HepG2 (cell line): ENCODE measurements around the gene NCOA6. TPM values are rescaled to one million over a fixed set of nuclear protein-coding genes. Genes with fewer than 3 reads are reported as not detected.

Experiments
- EED ChIP-seq: sonication (generic); formaldehyde crosslinking; IDR thresholded peaks from 2 replicates; pipeline ENCODE4 v1.5.0; 2020; ENCODE audit warnings: mild to moderate bottlenecking, missing genetic modification reagents
- GATAD1 ChIP-seq: IDR thresholded peaks from 2 replicates; pipeline ENCODE4 v1.6.1; 2016; ENCODE audit warnings: missing genetic modification reagents, missing compliant biosample characterization
- HMGA1 ChIP-seq: sonication (generic); formaldehyde crosslinking; conservative IDR thresholded peaks from 2 replicates; pipeline ENCODE4 v1.4.0; 2020; ENCODE audit warnings: missing genetic modification reagents
- IKZF1 ChIP-seq: fragments of 450-650 bp; IDR thresholded peaks from 2 replicates; pipeline ENCODE4 v1.7.1; 2016
- ISX ChIP-seq: sonication (generic); formaldehyde crosslinking; conservative IDR thresholded peaks from 2 replicates; pipeline ENCODE4 v1.5.0; 2020; ENCODE audit warnings: missing genetic modification reagents
- MAFK ChIP-seq, 2 experiments: IDR thresholded peaks in 1 of 2; conservative IDR thresholded peaks in 1 of 2; 2 replicates each; pipeline ENCODE4 v1.6.1; 2011; ENCODE audit warnings: improper control_type of control experiment in 2 of 2, low read length in 2 of 2
- MATR3 ChIP-seq: sonication (generic); formaldehyde crosslinking; IDR thresholded peaks from 2 replicates; pipeline ENCODE4 v1.4.0; 2020; ENCODE audit warnings: missing genetic modification reagents
- MED1 ChIP-seq: sonication (generic); formaldehyde crosslinking; IDR thresholded peaks from 2 replicates; pipeline ENCODE4 v1.4.0; 2020; ENCODE audit warnings: missing genetic modification reagents
- MEIS2 ChIP-seq: sonication (generic); formaldehyde crosslinking; IDR thresholded peaks from 2 replicates; pipeline ENCODE4 v1.9.0; 2021; ENCODE audit warnings: mild to moderate bottlenecking, missing genetic modification reagents
- MYNN ChIP-seq: sonication (generic); formaldehyde crosslinking; IDR thresholded peaks from 2 replicates; pipeline ENCODE4 v1.4.0; 2020; ENCODE audit warnings: mild to moderate bottlenecking, low read depth, missing genetic modification reagents
- NFYB ChIP-seq: sonication (generic); formaldehyde crosslinking; IDR thresholded peaks from 2 replicates; pipeline ENCODE4 v1.4.0; 2020; ENCODE audit warnings: missing genetic modification reagents
- RFX5 ChIP-seq: IDR thresholded peaks from 2 replicates; pipeline ENCODE4 v1.6.1; 2011; ENCODE audit warnings: low read depth, low read length, improper control_type of control experiment
- SIX1 ChIP-seq: sonication (generic); formaldehyde crosslinking; IDR thresholded peaks from 2 replicates; pipeline ENCODE4 v1.4.0; 2020; ENCODE audit warnings: missing genetic modification reagents, borderline replicate concordance
- XRCC5 ChIP-seq: fragments of 200-400 bp; formaldehyde crosslinking; optimal IDR thresholded peaks from 2 replicates; pipeline ENCODE3; 2017; ENCODE audit warnings: mild to moderate bottlenecking, low read length
- ZFYVE20 ChIP-seq: sonication (generic); formaldehyde crosslinking; IDR thresholded peaks from 2 replicates; pipeline ENCODE4 v1.8.0; 2023; ENCODE audit warnings: low read depth, mild to moderate bottlenecking, moderate library complexity, missing genetic modification reagents, borderline replicate concordance
- ZNF121 ChIP-seq: sonication (generic); formaldehyde crosslinking; IDR thresholded peaks from 2 replicates; pipeline ENCODE4 v1.5.0; 2020; ENCODE audit warnings: mild to moderate bottlenecking, missing genetic modification reagents
- ZNF230 ChIP-seq: sonication (generic); formaldehyde crosslinking; IDR thresholded peaks from 2 replicates; pipeline ENCODE4 v1.4.0; 2020; ENCODE audit warnings: mild to moderate bottlenecking, missing genetic modification reagents
- ZNF253 ChIP-seq: sonication (generic); formaldehyde crosslinking; IDR thresholded peaks from 2 replicates; pipeline ENCODE4 v1.8.0; 2022; ENCODE audit warnings: mild to moderate bottlenecking, missing genetic modification reagents, borderline replicate concordance
- ZNF350 ChIP-seq: sonication (generic); formaldehyde crosslinking; IDR thresholded peaks from 2 replicates; pipeline ENCODE4 v1.4.0; 2020; ENCODE audit warnings: mild to moderate bottlenecking, low read depth, missing genetic modification reagents, borderline replicate concordance
- ZNF354B ChIP-seq: sonication (generic); formaldehyde crosslinking; IDR thresholded peaks from 2 replicates; pipeline ENCODE4 v1.8.0; 2022; ENCODE audit warnings: mild to moderate bottlenecking, missing genetic modification reagents
- polyA plus RNA-seq, 8 experiments: library from polyadenylated mRNA; depleted of rRNA in 3 of 8; stranded (reverse) in 7 of 8; unstranded in 1 of 8; fragments of >200 nt; fragmentation: Illumina TruSeq in 4 of 8; extraction: Trizol in 4 of 8; gene quantifications; 2 replicates each; pipeline versions ENCODE4 v1.2.1 to v1.2.3, GENCODE V29; 2011 to 2016; ENCODE audit warnings: low read depth in 4 of 8, missing spikeins in 1 of 8, mixed read lengths in 1 of 8; ENCODE audit not compliant: insufficient read depth in 1 of 8
- total RNA-seq, 5 experiments: library from RNA; depleted of rRNA; stranded (reverse); fragments of >200 nt; fragmentation: Illumina TruSeq; extraction: Trizol; gene quantifications; 2 replicates each; pipeline ENCODE4 v1.2.3, GENCODE V29; 2016; ENCODE audit warnings: low read depth in 1 of 5
- TF ChIP-seq, protein P1 (sequence below): sonication (generic); formaldehyde crosslinking; IDR thresholded peaks from 2 replicates; pipeline ENCODE4 v1.4.0; 2020; ENCODE audit warnings: mild to moderate bottlenecking, missing genetic modification reagents, borderline replicate concordance
- TF ChIP-seq, protein P2 (sequence below): sonication (generic); formaldehyde crosslinking; IDR thresholded peaks from 2 replicates; pipeline ENCODE4 v1.4.0; 2020; ENCODE audit warnings: missing genetic modification reagents, low read depth, mild to moderate bottlenecking, borderline replicate concordance
- TF ChIP-seq, protein P3 (sequence below): sonication (generic); formaldehyde crosslinking; IDR thresholded peaks from 2 replicates; pipeline ENCODE4 v1.5.0; 2020; ENCODE audit warnings: missing genetic modification reagents
- TF ChIP-seq, protein P4 (sequence below): sonication (generic); formaldehyde crosslinking; IDR thresholded peaks from 2 replicates; pipeline ENCODE4 v1.5.1; 2020; ENCODE audit warnings: missing genetic modification reagents, mild to moderate bottlenecking, borderline replicate concordance

Gene NCOA6
- total and polyA plus RNA-seq, 2 of the 13 experiments (the other 11 are each of a cell fraction or from before 2014, with no cell fraction given), result 11.2 to 29.3 TPM

DNA sequence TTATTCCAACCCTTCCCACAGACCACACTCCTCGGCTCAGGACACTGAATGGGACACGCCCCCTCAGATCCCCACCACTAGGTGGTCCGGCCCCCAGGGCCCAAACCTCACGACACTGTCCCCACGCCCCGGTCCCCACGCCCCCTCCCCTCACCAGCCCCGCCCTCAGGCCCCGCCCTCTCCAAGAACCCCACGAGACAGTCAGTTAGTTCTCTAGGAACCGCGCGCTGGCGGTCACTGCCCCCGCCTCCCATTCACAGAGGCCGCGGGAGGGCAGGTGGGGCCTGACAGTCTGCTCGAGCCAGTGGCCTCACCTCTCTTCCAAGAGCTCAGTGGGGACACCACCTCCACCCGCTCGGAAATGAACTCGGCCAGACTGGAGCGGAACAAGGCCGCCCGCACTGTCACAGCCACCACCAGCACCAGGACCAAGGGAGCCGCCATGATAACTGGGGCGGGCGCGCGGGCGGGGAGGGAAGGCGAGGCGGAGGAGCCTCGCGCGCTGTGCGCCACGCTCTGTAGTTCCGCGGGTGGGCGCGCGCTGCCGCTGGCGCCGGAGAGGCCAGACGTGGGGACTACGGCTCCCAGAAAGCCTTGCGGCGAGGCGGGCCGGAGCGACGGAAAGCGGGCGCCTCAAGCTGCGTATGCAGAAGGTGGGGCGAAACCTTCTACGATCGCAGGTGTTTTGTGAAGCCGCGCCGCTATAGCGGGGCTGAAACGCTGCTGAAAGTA lies 148.6 kb downstream of the NCOA6 start, which contains the start of gene PIGU (continued):
- TF ChIP-seq RFX5, result peak; percentile 69
- TF ChIP-seq, protein P1, sequence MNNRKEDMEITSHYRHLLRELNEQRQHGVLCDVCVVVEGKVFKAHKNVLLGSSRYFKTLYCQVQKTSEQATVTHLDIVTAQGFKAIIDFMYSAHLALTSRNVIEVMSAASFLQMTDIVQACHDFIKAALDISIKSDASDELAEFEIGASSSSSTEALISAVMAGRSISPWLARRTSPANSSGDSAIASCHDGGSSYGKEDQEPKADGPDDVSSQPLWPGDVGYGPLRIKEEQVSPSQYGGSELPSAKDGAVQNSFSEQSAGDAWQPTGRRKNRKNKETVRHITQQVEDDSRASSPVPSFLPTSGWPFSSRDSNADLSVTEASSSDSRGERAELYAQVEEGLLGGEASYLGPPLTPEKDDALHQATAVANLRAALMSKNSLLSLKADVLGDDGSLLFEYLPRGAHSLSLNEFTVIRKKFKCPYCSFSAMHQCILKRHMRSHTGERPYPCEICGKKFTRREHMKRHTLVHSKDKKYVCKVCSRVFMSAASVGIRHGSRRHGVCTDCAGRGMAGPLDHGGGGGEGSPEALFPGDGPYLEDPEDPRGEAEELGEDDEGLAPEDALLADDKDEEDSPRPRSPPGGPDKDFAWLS (CRISPR knock-in tag), result no peak
- TF ChIP-seq ISX (CRISPR knock-in tag), result peak; percentile 79
- TF ChIP-seq MED1, result peak; percentile 82
- no peak for TF ChIP-seq IKZF1
- TF ChIP-seq MAFK (conservative IDR thresholded peaks at IDR 0.05 in 1 of 2, IDR thresholded peaks at IDR 0.05 in 1 of 2; ENCODE audit: low read length in 2 of 2), result no peak; a peak in 1 of 4 replicates
- TF ChIP-seq ZNF253 (CRISPR knock-in tag), result peak; percentile 42; the same call in 1 of the 2 replicates
- no peak for TF ChIP-seq MATR3 (CRISPR knock-in tag)
- TF ChIP-seq ZNF350, result peak; percentile 93
- TF ChIP-seq, protein P2, sequence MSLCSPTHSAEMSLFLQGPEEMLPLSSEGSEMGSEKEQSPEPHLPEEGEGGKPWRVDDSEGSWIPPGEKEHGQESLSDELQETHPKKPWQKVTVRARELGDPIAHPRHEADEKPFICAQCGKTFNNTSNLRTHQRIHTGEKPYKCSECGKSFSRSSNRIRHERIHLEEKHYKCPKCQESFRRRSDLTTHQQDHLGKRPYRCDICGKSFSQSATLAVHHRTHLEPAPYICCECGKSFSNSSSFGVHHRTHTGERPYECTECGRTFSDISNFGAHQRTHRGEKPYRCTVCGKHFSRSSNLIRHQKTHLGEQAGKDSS, result peak; percentile 54; the same call in 1 of the 2 replicates
- TF ChIP-seq EED, result peak; percentile 97
- TF ChIP-seq MEIS2, result peak; percentile 72
- peak; percentile 70 for TF ChIP-seq NFYB (CRISPR knock-in tag)
- TF ChIP-seq MYNN (CRISPR knock-in tag), result peak; percentile 84
- 0 out of 2 replicates have a peak, but pooled peaks have one; percentile 6 for TF ChIP-seq ZFYVE20
- TF ChIP-seq, protein P3, sequence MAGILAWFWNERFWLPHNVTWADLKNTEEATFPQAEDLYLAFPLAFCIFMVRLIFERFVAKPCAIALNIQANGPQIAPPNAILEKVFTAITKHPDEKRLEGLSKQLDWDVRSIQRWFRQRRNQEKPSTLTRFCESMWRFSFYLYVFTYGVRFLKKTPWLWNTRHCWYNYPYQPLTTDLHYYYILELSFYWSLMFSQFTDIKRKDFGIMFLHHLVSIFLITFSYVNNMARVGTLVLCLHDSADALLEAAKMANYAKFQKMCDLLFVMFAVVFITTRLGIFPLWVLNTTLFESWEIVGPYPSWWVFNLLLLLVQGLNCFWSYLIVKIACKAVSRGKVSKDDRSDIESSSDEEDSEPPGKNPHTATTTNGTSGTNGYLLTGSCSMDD, result 0 out of 2 replicates have a peak, but pooled peaks have one; percentile 30
- TF ChIP-seq, protein P4, sequence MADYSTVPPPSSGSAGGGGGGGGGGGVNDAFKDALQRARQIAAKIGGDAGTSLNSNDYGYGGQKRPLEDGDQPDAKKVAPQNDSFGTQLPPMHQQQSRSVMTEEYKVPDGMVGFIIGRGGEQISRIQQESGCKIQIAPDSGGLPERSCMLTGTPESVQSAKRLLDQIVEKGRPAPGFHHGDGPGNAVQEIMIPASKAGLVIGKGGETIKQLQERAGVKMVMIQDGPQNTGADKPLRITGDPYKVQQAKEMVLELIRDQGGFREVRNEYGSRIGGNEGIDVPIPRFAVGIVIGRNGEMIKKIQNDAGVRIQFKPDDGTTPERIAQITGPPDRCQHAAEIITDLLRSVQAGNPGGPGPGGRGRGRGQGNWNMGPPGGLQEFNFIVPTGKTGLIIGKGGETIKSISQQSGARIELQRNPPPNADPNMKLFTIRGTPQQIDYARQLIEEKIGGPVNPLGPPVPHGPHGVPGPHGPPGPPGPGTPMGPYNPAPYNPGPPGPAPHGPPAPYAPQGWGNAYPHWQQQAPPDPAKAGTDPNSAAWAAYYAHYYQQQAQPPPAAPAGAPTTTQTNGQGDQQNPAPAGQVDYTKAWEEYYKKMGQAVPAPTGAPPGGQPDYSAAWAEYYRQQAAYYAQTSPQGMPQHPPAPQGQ (CRISPR knock-in tag), result peak; percentile 99; the same call in 1 of the 2 replicates
- TF ChIP-seq SIX1 (CRISPR knock-in tag), result no peak
- no peak for TF ChIP-seq HMGA1 (CRISPR knock-in tag)
- no peak for TF ChIP-seq ZNF354B
- peak; percentile 83 for TF ChIP-seq XRCC5
- TF ChIP-seq ZNF230 (CRISPR knock-in tag), result no peak; the same call in 1 of the 2 replicates
- TF ChIP-seq ZNF121 (CRISPR knock-in tag), result peak; percentile 66; the same call in 1 of the 2 replicates
- peak; percentile 98 for TF ChIP-seq GATAD1 (CRISPR knock-in tag)
